NOMO-1 treated with DMSO at 0.1 percent for 48 hours (cell line): ENCODE results near the gene CPA2.
"Not testable (repeated sequence)": the region's sequence is repeated elsewhere in the genome, so short reads cannot be mapped to it uniquely, and the experiment has no call there.

ENCODE experiments used
- DNase-seq: peaks from one replicate; lab custom pipeline; 2025; ENCODE audit not compliant: unreplicated experiment; lab: John Stamatoyannopoulos, UW

CPA2 gene

GRCh38 chr7:130249626-130250025, 17.0 kb upstream of the CPA2 start:
- DNase-seq: not testable (repeated sequence)

GRCh38 chr7:130254555-130254954, 12.1 kb upstream of the CPA2 start:
- no peak for DNase-seq

GRCh38 chr7:130256704-130257103, 10.0 kb upstream of the CPA2 start:
- DNase-seq: no peak

GRCh38 chr7:130258494-130259078, 8.1 kb upstream of the CPA2 start:
- no peak for DNase-seq

GRCh38 chr7:130262448-130262847, 4.2 kb upstream of the CPA2 start:
- DNase-seq: no peak

GRCh38 chr7:130263130-130263529, 3.5 kb upstream of the CPA2 start:
- peak; percentile 32 for DNase-seq

GRCh38 chr7:130266961-130267321, 278 bp downstream of the CPA2 start:
- no peak for DNase-seq

GRCh38 chr7:130268463-130269317, 2.0 kb downstream of the CPA2 start:
- no peak for DNase-seq

GRCh38 chr7:130269318-130269694, 2.6 kb downstream of the CPA2 start:
- DNase-seq: no peak

- no peak for DNase-seq
These were observed 4.5 kb downstream of the CPA2 start for GRCh38 chr7:130270947-130271800.

- DNase-seq: no peak
These were observed 5.9 kb downstream of the CPA2 start for GRCh38 chr7:130272381-130273080.

- no peak for DNase-seq
These were observed 6.6 kb downstream of the CPA2 start for GRCh38 chr7:130273081-130273932.

GRCh38 chr7:130273933-130274255, 7.2 kb downstream of the CPA2 start:
- DNase-seq: no peak

- no peak for DNase-seq
These were observed 7.6 kb downstream of the CPA2 start for GRCh38 chr7:130274296-130274695.

GRCh38 chr7:130274983-130275591, 8.4 kb downstream of the CPA2 start:
- DNase-seq: no peak

GRCh38 chr7:130275826-130276297, 9.2 kb downstream of the CPA2 start:
- no peak for DNase-seq

- DNase-seq: no peak
These were observed 10.4 kb downstream of the CPA2 start for GRCh38 chr7:130276796-130277762.

GRCh38 chr7:130277763-130278643, 11.3 kb downstream of the CPA2 start:
- no peak for DNase-seq
